Large intestine (tissue), 3 donors: ENCODE data around the gene SULT4A1. TPM values are rescaled to one million over a fixed set of nuclear protein-coding genes. Genes with fewer than 3 reads are reported as not detected.

Experiments
- DNase-seq, 2 donors: peaks; one replicate each; pipeline versions ENCODE4 v3.0.0 to v3.0.0-alpha.2; 2013
- H3K27ac ChIP-seq: one replicate; pipeline ENCODE4 v1.5.1; 2013; ENCODE audit warnings: low read length
- H3K27me3 ChIP-seq: 2 replicates; pipeline ENCODE4 v1.6.1; 2013; ENCODE audit warnings: low read length; ENCODE audit not compliant: control insufficient read depth, insufficient read depth
- H3K36me3 ChIP-seq: 2 replicates; pipeline ENCODE4 v1.6.1; 2013; ENCODE audit warnings: low read length; ENCODE audit not compliant: control insufficient read depth, insufficient read depth
- H3K4me1 ChIP-seq: one replicate; pipeline ENCODE4 v1.6.1; 2013; ENCODE audit warnings: low read length; ENCODE audit not compliant: control insufficient read depth, insufficient read depth
- H3K4me3 ChIP-seq: one replicate; pipeline ENCODE4 v1.5.1; 2013; ENCODE audit warnings: low read length
- H3K9me3 ChIP-seq: one replicate; pipeline ENCODE4 v1.6.1; 2013; ENCODE audit warnings: mild to moderate bottlenecking, low read depth, low read length, moderate library complexity; ENCODE audit not compliant: control insufficient read depth
- WGBS: methylation state at CpG from one replicate; pipeline ENCODE4 v1.1.5; 2013; ENCODE audit warnings: low lambda C conversion rate; ENCODE audit not compliant: insufficient coverage; 5-methylcytosine and 5-hydroxymethylcytosine counted together
- polyA plus RNA-seq: library from polyadenylated mRNA; unstranded; fragments of 120-200 nt; gene quantifications from one replicate; pipeline ENCODE4 v1.2.1, GENCODE V29; 2013

The SULT4A1 gene
- polyA plus RNA-seq, 1 donor = 5.0 TPM

GRCh38 chr22:43860831-43861230 lies 1.5 kb downstream of the SULT4A1 start:
- Histone ChIP-seq H3K27me3 (peaks cover 32% of the 10 kb centered on the region), H3K4me3 (no peak overlapping the region), H3K4me1 (no peaks in the 10 kb centered on the region), H3K9me3 (no peaks in the 10 kb centered on the region), H3K27ac (no peak overlapping the region), H3K36me3 (no peaks in the 10 kb centered on the region)
- DNase-seq = no peak
- WGBS = no CpG with 5 or more reads among the region's 12 CpGs

- WGBS = no CpG with 5 or more reads among the region's 11 CpGs
- H3K9me3 ChIP-seq = no peaks in the 10 kb centered on the region
- DNase-seq = no peak
- H3K27me3 ChIP-seq = peaks cover 32% of the 10 kb centered on the region
- H3K36me3 ChIP-seq = no peaks in the 10 kb centered on the region
- H3K4me1 ChIP-seq = no peaks in the 10 kb centered on the region
- no peak overlapping the region for H3K4me3 ChIP-seq
- no peak overlapping the region for H3K27ac ChIP-seq
These were observed 2.2 kb downstream of the SULT4A1 start for GRCh38 chr22:43860126-43860525.

- 100% methylated on average over 1 of the region's 14 CpGs for WGBS
- no peak overlapping the region for H3K4me3 ChIP-seq
- no peak overlapping the region for H3K27ac ChIP-seq
- no peaks in the 10 kb centered on the region for H3K4me1 ChIP-seq
- DNase-seq = no peak
- H3K9me3 ChIP-seq = no peaks in the 10 kb centered on the region
- H3K36me3 ChIP-seq = no peaks in the 10 kb centered on the region
- H3K27me3 ChIP-seq = peaks cover 29% of the 10 kb centered on the region
These were observed 2.7 kb downstream of the SULT4A1 start for GRCh38 chr22:43859621-43860020.

GRCh38 chr22:43859176-43859575 lies 3.1 kb downstream of the SULT4A1 start:
- WGBS = no CpG with 5 or more reads among the region's 7 CpGs
- Histone ChIP-seq H3K4me1 (no peaks in the 10 kb centered on the region), H3K27me3 (peaks cover 29% of the 10 kb centered on the region), H3K36me3 (no peaks in the 10 kb centered on the region), H3K4me3 (no peak overlapping the region), H3K9me3 (no peaks in the 10 kb centered on the region), H3K27ac (no peak overlapping the region)
- no peak for DNase-seq

- Histone ChIP-seq H3K4me3 (no peak overlapping the region), H3K36me3 (no peaks in the 10 kb centered on the region), H3K27ac (no peak overlapping the region), H3K9me3 (no peaks in the 10 kb centered on the region), H3K27me3 (peaks cover 21% of the 10 kb centered on the region), H3K4me1 (no peaks in the 10 kb centered on the region)
- no CpG with 5 or more reads among the region's 11 CpGs for WGBS
- no peak for DNase-seq
These were observed 4.0 kb downstream of the SULT4A1 start for GRCh38 chr22:43858156-43858895.

- Histone ChIP-seq H3K4me3 (no peak overlapping the region), H3K27ac (no peak overlapping the region), H3K36me3 (no peaks in the 10 kb centered on the region), H3K9me3 (no peaks in the 10 kb centered on the region), H3K4me1 (no peaks in the 10 kb centered on the region), H3K27me3 (peaks cover 14% of the 10 kb centered on the region)
- no peak for DNase-seq
These were observed 4.9 kb downstream of the SULT4A1 start for GRCh38 chr22:43857367-43857766.

GRCh38 chr22:43855431-43855830 lies 6.9 kb downstream of the SULT4A1 start:
- Histone ChIP-seq H3K36me3 (no peaks in the 10 kb centered on the region), H3K4me3 (no peak overlapping the region), H3K27ac (no peak overlapping the region), H3K27me3 (peaks cover 5% of the 10 kb centered on the region), H3K9me3 (no peaks in the 10 kb centered on the region), H3K4me1 (no peaks in the 10 kb centered on the region)
- no peak for DNase-seq
- WGBS = no CpG with 5 or more reads among the region's 4 CpGs

GRCh38 chr22:43854786-43855271 lies 7.5 kb downstream of the SULT4A1 start:
- 92% methylated on average over 4 of the region's 13 CpGs for WGBS
- Histone ChIP-seq H3K27ac (no peak overlapping the region), H3K27me3 (peaks cover 5% of the 10 kb centered on the region), H3K4me3 (no peak overlapping the region), H3K9me3 (no peaks in the 10 kb centered on the region), H3K4me1 (no peaks in the 10 kb centered on the region), H3K36me3 (no peaks in the 10 kb centered on the region)
- DNase-seq = no peak

GRCh38 chr22:43854121-43854785 lies 8.1 kb downstream of the SULT4A1 start:
- Histone ChIP-seq H3K27ac (no peak overlapping the region), H3K4me3 (no peak overlapping the region), H3K9me3 (no peaks in the 10 kb centered on the region), H3K4me1 (no peaks in the 10 kb centered on the region), H3K27me3 (peaks cover 5% of the 10 kb centered on the region), H3K36me3 (no peaks in the 10 kb centered on the region)
- DNase-seq = no peak
- no CpG with 5 or more reads among the region's 14 CpGs for WGBS

GRCh38 chr22:43853328-43853931 lies 8.9 kb downstream of the SULT4A1 start:
- Histone ChIP-seq H3K4me1 (no peaks in the 10 kb centered on the region), H3K27me3 (peaks cover 5% of the 10 kb centered on the region), H3K9me3 (no peaks in the 10 kb centered on the region), H3K36me3 (no peaks in the 10 kb centered on the region), H3K27ac (no peak overlapping the region), H3K4me3 (no peak overlapping the region)
- WGBS = no CpG with 5 or more reads among the region's 10 CpGs
- no peak for DNase-seq
